GM18951 (cell line): Measurements from ENCODE around the gene PCSK2.

Source experiments
- POLR2A ChIP-seq: IDR thresholded peaks from 4 replicates; pipeline ENCODE4 v1.6.1; 2011; ENCODE audit warnings: mild to moderate bottlenecking; ENCODE audit not compliant: insufficient read length, insufficient read depth; ENCODE audit errors: extremely low read depth
- in situ Hi-C: fragments of 300-500 bp; cut with MboI; formaldehyde crosslinking; loops from one replicate; pipeline ENCODE4 v1.12.0; 2022; ENCODE audit warnings: low sequenced_read_pairs, mixed read lengths, inconsistent platforms; ENCODE audit not compliant: unreplicated experiment

The PCSK2 gene

DNA sequence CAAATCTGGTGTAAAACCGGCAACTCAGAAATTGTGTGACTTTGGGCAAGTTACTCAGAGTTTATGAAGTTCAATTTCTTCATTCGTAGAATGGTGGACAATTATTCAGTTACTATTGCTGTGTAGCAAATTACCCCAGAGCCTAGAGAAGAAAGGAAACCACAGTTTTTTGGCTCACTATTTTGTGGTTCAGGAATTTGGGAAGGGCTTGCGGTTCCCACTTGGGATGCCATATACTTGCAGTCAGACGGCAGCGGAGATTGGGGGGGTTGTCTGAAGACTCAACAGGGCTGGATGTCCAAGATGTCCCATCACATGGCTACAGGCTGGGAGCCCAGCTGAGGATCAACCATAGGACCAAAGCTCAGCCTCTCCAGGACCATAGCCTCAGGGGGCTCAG lies 108.1 kb downstream of the PCSK2 start:
- in situ Hi-C loops: no loop called here
- TF ChIP-seq POLR2A: no peak

DNA sequence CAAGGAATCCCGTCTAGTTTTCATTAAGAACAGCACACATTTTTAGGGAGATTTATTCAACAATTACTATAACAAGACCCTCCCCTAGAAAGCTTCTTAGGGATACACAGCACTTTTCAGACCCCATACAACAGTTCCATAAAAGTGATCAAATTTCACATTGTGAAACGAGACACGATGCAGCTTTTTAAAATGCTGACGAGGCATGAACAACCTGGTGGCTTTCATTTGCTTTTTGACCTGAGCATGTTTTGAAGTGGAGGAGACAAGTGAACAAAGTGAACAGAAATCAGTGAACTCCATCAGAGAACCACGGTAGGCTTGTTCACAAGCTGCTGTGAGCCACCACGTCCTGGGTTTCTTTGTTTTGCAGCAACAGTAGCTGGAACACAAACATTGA lies 112.2 kb downstream of the PCSK2 start:
- no peak for TF ChIP-seq POLR2A
- in situ Hi-C loops: no loop called here

DNA sequence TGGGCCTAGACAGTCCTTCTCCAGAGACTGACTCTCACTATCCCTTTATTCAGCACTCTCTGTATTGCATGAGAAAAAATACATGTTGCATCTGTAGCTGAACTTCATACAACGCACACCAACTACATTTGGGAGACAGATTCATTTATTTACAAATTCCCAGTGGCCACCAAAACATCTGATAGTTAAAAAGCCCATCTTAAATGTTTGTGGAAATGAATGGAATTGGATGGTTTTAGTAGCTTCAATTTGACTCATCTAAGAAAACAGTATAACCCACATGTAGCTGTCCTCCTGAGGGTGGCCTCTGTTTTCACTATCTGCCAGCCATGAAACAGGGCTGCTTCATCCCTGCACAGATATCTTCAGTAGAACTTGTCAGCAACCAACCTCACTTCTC lies 116.3 kb downstream of the PCSK2 start:
- no peak for TF ChIP-seq POLR2A
- in situ Hi-C loops: no loop called here

DNA sequence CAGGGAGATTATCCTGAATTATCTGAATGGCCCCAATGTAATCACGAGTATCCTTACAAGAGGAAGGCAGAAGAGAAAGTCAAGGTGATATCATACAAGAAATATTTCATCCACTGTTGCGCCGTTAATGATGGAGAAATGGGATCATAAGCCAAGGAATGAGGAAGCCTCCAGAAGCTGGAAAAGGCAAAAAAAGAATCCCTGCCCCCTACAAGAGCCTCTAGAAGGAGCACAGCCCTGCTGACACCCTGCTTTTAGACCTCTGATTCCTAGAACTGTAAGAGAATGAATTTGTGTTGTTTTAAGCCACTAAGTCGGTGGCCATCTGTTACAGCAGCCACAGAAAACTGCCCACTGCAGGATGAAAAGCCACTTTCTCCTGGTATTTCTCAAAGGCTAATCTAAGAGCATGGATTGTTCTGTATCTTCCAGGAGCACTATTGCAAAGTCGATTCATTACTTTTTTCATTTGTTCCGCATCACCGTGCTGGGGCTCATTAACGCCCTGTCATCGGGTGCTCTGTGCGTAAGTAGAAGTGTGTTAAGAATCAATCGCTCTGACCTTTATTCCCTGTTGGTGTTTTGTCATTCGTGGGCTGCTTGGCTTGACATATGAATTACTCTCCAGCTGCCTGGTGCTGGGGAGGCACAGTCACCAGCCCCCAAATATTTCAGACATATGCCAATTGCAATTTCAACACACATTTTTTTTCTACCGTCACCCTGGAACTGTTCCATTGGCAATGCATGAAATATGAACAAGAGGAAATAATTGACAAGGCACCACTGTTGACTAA lies 117.0 kb downstream of the PCSK2 start:
- in situ Hi-C loops: no loop called here
- no peak for TF ChIP-seq POLR2A

DNA sequence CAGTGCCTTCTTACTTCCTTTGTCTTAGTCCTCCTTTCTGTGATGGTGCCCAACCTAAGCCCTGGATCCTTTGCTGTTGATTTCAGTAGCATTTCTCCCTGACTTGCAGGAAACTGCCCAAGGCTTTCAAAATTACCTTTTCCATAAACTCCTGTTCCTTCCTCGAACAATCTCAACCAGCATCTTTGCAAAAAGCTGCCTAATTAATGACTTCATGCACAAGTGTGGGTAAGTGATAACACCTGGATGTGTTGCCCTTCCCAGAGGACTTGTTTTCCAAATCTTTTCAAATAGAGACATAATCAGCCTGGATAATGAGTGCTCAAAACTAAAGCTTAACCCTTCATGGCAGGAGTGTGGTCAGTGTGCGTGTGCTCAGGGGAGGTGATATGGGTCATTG lies 118.0 kb downstream of the PCSK2 start:
- TF ChIP-seq POLR2A: no peak
- in situ Hi-C loops: no loop called here

DNA sequence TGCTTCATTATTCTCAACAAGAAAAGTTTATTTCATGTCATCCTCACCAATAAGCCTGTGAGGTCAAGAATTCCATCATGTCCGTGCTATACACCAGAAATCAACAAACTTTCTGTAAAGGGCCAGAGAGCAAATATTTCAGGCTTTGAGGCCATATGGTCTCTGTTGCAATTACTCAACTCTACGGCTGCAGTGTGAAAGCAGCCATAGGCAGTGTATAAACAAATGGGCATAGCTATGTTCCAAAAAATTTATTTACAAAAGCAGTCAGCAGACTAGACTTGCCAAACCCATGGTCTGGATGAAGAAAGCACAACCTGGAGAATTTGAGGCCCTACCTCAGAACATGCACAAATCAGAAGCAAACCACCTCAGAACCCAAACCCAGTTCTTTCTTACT lies 118.5 kb downstream of the PCSK2 start:
- in situ Hi-C loops: no loop called here
- TF ChIP-seq POLR2A: no peak

DNA sequence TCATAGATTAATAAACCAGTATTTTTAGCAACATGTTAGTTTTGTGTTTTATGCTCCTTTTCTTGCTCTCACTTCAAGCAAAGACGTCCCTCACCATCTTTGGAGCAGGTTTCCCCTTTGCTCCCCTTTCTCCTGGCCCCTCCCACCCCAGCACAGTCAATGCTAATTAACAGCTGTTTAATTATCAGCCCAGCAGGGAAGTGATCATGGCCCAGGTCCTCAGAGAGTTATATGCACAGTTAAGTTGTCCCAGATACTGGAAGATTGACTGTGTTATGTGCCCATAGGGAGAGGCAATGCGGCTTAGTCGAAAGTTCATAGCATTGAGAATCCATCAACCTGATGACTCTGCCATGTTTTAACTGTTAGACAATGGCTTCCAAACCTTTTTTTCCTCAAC lies 123.5 kb downstream of the PCSK2 start:
- in situ Hi-C loops: no loop called here
- TF ChIP-seq POLR2A: no peak

DNA sequence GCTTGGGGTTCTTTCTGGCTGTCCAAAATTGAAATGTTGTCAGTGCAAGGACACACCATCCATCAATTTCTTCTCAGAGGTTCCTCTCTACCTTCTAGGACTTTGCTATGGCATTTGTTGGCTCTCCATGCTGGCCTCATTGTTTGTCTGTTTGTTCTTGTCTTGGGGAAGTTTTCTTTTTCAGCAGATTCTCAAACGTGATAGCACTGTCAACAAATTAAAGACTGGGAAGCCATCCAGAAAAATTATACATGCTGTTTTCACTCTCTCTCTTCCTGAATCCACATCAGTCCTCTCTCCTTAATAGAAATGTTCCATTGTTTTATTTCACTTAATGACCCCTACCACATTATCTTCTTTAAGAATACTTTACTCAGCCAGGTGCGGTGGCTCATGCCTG lies 130.4 kb downstream of the PCSK2 start:
- TF ChIP-seq POLR2A: no peak
- in situ Hi-C loops: no loop called here

DNA sequence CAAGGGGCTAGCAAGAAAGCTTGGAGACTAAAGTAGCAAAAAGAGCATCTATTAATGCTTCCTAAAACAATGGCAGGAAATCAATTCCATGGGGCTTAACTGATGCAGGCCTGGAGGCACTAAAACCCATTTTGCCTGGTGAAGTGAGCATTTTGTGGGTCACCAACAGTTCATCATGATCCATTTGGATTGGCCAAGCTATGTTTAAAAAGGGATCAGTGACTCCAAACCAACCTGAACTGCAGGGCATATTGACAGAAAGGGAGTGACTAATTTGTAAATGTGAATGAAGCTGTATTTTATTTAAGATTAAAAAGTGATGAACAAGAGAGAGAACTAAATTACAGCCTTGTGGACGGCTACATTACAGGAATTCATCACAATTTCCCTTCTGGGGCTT lies 132.0 kb downstream of the PCSK2 start:
- in situ Hi-C loops: no loop called here

DNA sequence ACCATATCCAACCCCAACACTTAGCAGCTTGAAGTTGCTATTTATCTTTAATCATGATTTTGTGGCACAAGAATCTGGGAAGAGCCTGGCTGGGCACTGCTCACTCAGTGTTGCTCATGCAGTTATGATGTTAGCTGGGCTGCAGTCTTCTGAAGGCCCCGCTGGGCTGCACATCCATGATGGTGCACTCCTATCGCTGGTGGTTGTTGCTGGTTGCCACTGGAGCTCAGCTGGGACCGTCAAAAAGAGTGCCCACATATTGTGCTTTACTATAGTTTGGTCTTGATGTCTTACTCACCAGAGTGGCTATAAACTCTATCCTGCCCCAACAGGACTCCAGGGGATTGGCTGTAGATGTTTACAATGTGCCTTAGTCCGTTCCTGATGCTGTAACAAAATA lies 137.8 kb downstream of the PCSK2 start:
- no peak for TF ChIP-seq POLR2A

More for the DNA sequence above, 132.0 kb downstream of the PCSK2 start:
- TF ChIP-seq POLR2A: no peak

DNA sequence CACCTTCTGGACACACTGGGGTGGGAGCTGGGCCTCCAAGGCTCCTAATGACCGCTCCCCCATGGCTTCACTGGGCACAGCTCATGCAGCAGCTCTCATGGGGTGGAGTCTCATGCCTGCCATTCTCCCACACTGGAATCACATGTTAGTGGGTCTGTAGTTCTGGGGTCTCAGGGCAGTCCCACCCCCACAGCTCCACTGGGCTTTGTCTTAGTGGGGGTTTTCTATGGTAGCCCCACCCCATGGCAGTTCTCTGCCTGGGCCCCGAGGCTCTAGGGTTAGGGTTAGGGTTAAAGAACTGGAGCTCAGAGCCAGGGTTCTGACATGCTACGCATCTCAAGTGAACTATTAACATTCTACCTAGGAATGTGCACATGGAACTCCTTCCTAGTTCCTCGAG lies 139.0 kb downstream of the PCSK2 start:
- in situ Hi-C loops: no loop called here

More for the DNA sequence above, 137.8 kb downstream of the PCSK2 start:
- in situ Hi-C loops: no loop called here

DNA sequence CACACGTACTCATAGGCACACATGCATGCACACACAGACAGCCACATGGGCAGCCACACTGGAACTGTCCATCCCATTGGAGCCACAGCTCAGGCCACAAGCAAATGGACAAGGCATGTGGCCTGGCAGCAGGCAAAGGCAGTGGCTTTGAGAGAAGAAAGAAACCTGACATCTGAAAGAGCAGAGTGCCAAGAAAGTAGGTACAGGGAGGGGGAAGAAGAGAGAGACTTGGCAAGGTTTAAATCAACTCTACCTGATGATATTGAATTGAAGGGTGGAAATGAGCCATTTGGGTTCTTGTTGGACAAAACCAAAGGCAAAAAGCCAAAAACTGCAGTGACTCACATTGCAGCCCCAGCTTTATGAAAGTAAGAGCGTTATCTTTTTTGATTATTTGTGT lies 142.7 kb downstream of the PCSK2 start:
- no peak for TF ChIP-seq POLR2A
- in situ Hi-C loops: no loop called here

More for the DNA sequence above, 139.0 kb downstream of the PCSK2 start:
- TF ChIP-seq POLR2A: no peak

DNA sequence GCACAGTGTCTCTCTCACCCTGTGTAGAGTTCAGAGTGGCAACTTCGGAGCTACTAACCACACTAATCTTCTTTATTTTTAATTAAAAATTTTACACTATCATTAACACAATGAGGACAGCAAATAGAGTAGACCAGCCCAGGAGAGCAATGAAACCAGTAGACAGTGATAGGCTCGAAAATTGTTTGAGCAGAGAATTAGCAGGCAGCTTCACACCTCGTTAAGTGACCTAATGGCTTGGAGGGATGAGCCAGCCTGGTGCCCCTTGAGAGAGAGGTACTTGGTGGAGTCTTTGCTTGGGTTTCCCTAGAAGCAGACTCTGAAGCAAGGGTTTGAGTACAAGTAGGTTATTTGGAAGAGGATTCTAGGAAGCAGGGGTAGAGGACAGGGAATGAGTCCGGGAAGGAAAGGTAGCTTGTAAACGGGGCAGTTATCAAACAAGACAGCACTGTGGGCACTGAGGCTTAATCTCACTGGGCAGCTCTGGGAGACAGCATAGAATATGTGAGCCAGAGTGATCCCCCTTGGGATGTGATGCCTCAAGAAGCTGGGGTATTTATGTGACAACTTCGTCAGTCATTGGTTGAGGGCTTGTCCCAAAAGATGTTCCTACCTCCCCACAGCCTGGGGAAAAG lies 146.1 kb downstream of the PCSK2 start:
- in situ Hi-C loops: no loop called here
- TF ChIP-seq POLR2A: no peak

DNA sequence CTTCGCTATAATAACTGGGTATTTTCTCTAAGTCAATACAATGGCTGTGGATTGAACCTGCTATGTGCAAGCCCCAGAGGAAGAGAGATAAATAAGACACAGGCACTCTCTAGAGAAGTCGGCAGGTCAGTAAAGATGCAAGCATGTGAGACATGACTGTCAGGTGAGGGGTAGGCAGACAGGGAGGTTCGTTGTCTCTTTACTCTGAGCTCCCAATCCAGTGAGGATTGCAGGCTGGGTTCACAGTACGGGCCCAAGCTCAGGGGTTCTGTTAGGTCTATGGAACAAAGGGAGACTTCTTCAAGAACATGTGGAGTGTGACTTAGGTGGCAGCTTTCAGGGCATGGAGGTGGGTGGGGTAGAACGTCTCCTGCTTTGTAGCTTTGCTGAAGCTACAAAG lies 147.2 kb downstream of the PCSK2 start:
- in situ Hi-C loops: no loop called here
- TF ChIP-seq POLR2A: no peak

DNA sequence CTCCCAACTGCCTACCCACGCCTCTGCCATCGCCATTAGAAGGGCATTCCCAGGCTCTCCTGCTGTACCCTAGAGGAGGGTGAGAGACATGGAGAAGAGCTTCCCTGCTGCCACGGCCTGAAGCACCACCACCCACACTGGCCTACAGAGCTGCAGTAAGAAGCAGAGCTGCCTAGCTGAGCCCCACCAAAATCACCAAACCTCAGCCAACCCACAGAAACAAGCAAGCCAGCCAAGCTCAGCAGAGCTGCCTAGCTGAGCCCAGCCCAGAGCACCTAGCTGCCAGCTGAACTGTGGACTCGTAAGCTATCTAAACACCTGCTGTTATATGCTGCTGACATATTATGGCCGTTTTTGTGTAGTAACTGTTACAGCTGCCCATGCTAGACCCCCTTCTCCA lies 149.2 kb downstream of the PCSK2 start:
- in situ Hi-C loops: no loop called here
- no peak for TF ChIP-seq POLR2A

DNA sequence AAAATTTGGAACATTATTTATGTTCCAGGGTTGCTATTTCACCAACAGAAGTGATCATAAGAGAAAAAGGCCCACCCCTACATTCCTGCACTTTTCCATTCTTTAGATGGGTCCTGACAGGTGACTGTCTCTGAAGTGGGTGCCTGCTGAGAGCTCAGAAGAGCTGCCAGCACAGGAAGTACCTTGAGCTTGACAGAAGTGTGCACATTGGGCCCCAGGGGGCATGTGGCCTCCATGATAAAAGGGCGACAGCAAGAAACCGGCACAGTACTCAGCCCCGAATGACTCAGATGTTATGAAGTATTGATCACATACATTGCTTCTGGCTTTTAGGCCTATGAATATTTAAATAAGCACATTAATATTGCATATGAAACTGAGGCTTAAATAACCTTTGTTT lies 150.4 kb downstream of the PCSK2 start:
- TF ChIP-seq POLR2A: no peak
- in situ Hi-C loops: no loop called here
